Immature natural killer cell (primary cell): ENCODE data around the gene MYO9A. TPM values are rescaled to one million over a fixed set of nuclear protein-coding genes. Genes with fewer than 3 reads are reported as not detected.
"Not testable (repeated sequence)": the region's sequence is repeated elsewhere in the genome, so short reads cannot be mapped to it uniquely, and the experiment has no call there.

Source experiments
- DNase-seq, 3 donors: peaks; one replicate each; pipeline ENCODE4 v3.0.0; 2022; ENCODE audit warnings: mixed read lengths in 1 of 3
- H3K27ac Mint-ChIP-seq, 6 donors: one replicate each; pipeline ENCODE4 v1.8.0; 2020; ENCODE audit warnings: mixed read lengths in 6 of 6, mild to moderate bottlenecking in 5 of 6, inconsistent platforms in 4 of 6, moderate library complexity in 3 of 6
- H3K27me3 Mint-ChIP-seq, 3 donors: one replicate each; pipeline ENCODE4 v1.8.0; 2020 to 2021; ENCODE audit warnings: low read depth in 3 of 3, mild to moderate bottlenecking in 3 of 3, mixed read lengths in 3 of 3, moderate library complexity in 3 of 3, inconsistent platforms in 1 of 3
- H3K36me3 Mint-ChIP-seq, 3 donors: one replicate each; pipeline ENCODE4 v1.8.0; 2020; ENCODE audit warnings: mixed read lengths in 3 of 3, inconsistent platforms in 2 of 3, mild to moderate bottlenecking in 2 of 3
- H3K4me1 Mint-ChIP-seq, 2 donors: one replicate each; pipeline ENCODE4 v1.8.0; 2020; ENCODE audit warnings: inconsistent platforms in 2 of 2, mild to moderate bottlenecking in 2 of 2, mixed read lengths in 2 of 2, moderate library complexity in 1 of 2
- H3K4me3 Mint-ChIP-seq, 5 donors: one replicate each; pipeline ENCODE4 v1.8.0; 2020; ENCODE audit warnings: mild to moderate bottlenecking in 5 of 5, mixed read lengths in 5 of 5, inconsistent platforms in 3 of 5, moderate library complexity in 3 of 5
- H3K9me3 Mint-ChIP-seq, 6 donors: one replicate each; pipeline ENCODE4 v1.8.0; 2020; ENCODE audit warnings: mild to moderate bottlenecking in 6 of 6, mixed read lengths in 6 of 6, inconsistent platforms in 4 of 6, moderate library complexity in 3 of 6
- polyA plus RNA-seq, 3 donors: library from polyadenylated mRNA; unstranded; fragments of 300-500 nt; fragmentation: Illumina TruSeq; gene quantifications; one replicate each; pipeline ENCODE4 v1.2.3, GENCODE V29; 2021

MYO9A gene
- polyA plus RNA-seq, 3 donors from 2014 or later, result 6.3 to 15.6 (median 9.5) TPM

DNA sequence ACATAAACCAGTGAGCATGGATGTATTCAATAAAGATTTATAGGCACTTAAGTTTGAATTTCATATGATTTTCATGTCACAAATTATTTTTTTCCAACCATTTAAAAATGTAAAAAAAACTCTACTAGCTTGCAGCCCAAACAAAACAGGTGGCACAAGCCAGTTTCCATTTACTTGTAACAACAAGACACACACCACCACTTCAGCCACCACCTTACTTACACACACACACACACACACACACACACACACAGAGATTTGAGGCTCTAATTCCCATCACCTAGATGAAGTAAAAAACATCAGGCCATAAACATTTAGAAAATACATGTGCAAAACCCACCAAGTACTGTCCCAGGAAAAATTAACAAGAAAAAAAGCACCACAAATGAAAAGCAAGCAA, 25.3 kb downstream of the MYO9A start:
- no peak for DNase-seq
- no peak overlapping the region for H3K4me3 Mint-ChIP-seq
- peaks cover 1 to 3% (median 2%) of the 10 kb centered on the region in 3 donors for H3K36me3 Mint-ChIP-seq
- peaks cover 13 to 36% of the 10 kb centered on the region in 2 donors for H3K4me1 Mint-ChIP-seq
- no peaks in the 10 kb centered on the region for H3K9me3 Mint-ChIP-seq
- H3K27me3 Mint-ChIP-seq, result no peaks in the 10 kb centered on the region
- H3K27ac Mint-ChIP-seq, result peak overlapping the region in 1 of 6 donors; percentile 3

GRCh38 chr15:72092006-72092405, 25.9 kb downstream of the MYO9A start:
- Mint-ChIP-seq H3K9me3 (no peaks in the 10 kb centered on the region), H3K27me3 (no peaks in the 10 kb centered on the region), H3K4me1 (peaks cover 13 to 40% of the 10 kb centered on the region in 2 donors), H3K36me3 (peaks cover 3 to 6% (median 4%) of the 10 kb centered on the region in 3 donors), H3K4me3 (no peak overlapping the region), H3K27ac (no peak overlapping the region)
- DNase-seq, result no peak

DNA sequence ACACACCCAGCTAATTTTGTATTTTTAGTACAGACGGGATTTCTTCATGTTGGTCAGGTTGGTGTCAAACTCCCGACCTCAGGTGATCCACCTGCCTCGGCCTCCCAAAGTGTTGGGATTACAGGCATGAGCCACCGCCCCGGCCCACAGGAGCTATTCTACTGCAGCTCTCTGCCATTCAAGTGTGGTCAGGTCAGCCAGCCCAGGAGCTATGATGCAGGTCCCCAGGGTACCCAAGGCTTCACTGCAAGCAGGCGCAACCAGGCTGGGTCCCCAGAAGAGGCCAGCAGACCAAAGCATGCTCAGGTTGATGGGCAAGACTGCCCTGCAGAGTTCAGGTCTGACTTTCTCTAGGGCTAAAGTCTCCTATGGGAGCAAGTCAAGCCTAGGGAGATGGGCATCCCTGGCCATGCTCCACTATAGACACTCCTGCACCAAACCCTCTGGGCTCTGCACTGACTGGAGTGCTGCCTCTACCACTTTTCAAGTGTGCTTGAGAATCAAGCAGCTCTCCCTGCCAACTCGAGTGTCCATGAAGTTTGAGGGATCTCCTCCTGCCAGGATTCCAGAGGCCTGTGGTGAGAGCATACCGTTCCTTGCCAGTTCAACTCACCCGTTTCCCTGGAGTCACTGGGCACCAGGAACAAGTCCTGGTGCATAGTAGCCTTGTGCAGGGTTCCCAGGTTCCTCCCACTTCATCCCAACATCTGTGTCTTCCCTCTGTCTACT, 30.9 kb downstream of the MYO9A start:
- Mint-ChIP-seq H3K27ac (no peak overlapping the region), H3K9me3 (no peaks in the 10 kb centered on the region), H3K4me3 (no peak overlapping the region), H3K36me3 (peaks cover 3 to 11% (median 9%) of the 10 kb centered on the region in 3 donors), H3K27me3 (no peaks in the 10 kb centered on the region), H3K4me1 (peaks cover 13 to 30% of the 10 kb centered on the region in 2 donors)
- DNase-seq, result no peak

GRCh38 chr15:72086010-72086697, 31.8 kb downstream of the MYO9A start:
- no peak overlapping the region for H3K4me3 Mint-ChIP-seq
- H3K27me3 Mint-ChIP-seq, result no peaks in the 10 kb centered on the region
- no peak overlapping the region for H3K27ac Mint-ChIP-seq
- H3K9me3 Mint-ChIP-seq, result no peaks in the 10 kb centered on the region
- H3K4me1 Mint-ChIP-seq, result peaks cover 13 to 22% of the 10 kb centered on the region in 2 donors
- H3K36me3 Mint-ChIP-seq, result peaks cover 3 to 11% (median 9%) of the 10 kb centered on the region in 3 donors
- no peak for DNase-seq

GRCh38 chr15:72082176-72082575, 35.8 kb downstream of the MYO9A start:
- H3K27ac Mint-ChIP-seq, result no peak overlapping the region

GRCh38 chr15:72078887-72079286, 39.1 kb downstream of the MYO9A start:
- Mint-ChIP-seq H3K36me3 (peaks cover 0 to 5% (median 0%) of the 10 kb centered on the region in 3 donors), H3K27ac (no peak overlapping the region), H3K27me3 (peaks cover 0 to 2% (median 0%) of the 10 kb centered on the region in 3 donors), H3K4me1 (peaks cover 14 to 30% of the 10 kb centered on the region in 2 donors), H3K4me3 (peak overlapping the region in 1 of 5 donors; percentile 27), H3K9me3 (no peaks in the 10 kb centered on the region)
- DNase-seq, result peak in 1 of 3 donors; percentile 2

More at GRCh38 chr15:72082176-72082575, 35.8 kb downstream of the MYO9A start:
- Mint-ChIP-seq H3K9me3 (no peaks in the 10 kb centered on the region), H3K36me3 (peaks cover 0 to 5% (median 4%) of the 10 kb centered on the region in 3 donors), H3K4me3 (no peak overlapping the region), H3K4me1 (peaks cover 11 to 20% of the 10 kb centered on the region in 2 donors), H3K27me3 (no peaks in the 10 kb centered on the region)
- no peak for DNase-seq

GRCh38 chr15:72077950-72078349, 40.0 kb downstream of the MYO9A start:
- H3K9me3 Mint-ChIP-seq, result no peaks in the 10 kb centered on the region
- H3K27me3 Mint-ChIP-seq, result peaks cover 0 to 2% (median 0%) of the 10 kb centered on the region in 3 donors
- DNase-seq, result no peak
- H3K4me1 Mint-ChIP-seq, result peaks cover 14 to 30% of the 10 kb centered on the region in 2 donors
- H3K27ac Mint-ChIP-seq, result no peak overlapping the region
- H3K4me3 Mint-ChIP-seq, result no peak overlapping the region
- no peaks in the 10 kb centered on the region for H3K36me3 Mint-ChIP-seq

DNA sequence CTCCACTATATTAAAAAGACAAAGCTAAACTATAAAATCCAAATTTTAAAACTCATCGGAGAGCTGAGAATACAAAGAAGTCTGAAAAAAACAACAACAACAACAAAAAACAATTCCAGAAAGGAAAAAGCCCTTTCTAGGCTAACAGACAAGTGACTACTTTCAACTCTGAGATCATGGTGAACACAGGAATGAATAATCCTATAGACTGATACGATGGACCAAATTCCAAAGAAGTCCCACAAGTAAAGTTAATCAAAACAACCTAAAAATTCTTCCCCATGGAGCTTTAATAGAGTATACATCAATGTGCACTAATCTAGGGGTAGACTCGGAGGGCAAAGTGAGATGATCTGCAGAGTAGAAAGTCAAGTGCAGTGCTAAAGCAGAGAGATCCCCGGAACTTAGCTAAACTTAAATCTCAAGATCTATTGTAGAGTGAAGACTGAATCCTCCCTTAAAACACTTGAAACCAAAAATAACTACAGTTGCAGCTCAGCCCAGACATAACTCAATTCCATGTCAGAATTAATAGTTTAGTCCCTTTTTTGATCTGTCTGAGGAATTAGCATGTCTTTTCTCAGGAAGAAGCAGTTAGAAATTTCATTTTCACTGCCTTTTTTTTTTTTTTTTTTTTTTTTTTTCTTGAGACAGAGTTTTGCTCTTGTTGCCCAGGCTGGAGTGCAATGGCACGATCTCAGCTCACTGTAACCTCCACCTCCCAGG, 43.5 kb downstream of the MYO9A start:
- no peak for DNase-seq

GRCh38 chr15:72071448-72071825, 46.5 kb downstream of the MYO9A start:
- peaks cover 8 to 12% of the 10 kb centered on the region in 2 donors for H3K4me1 Mint-ChIP-seq
- not testable (repeated sequence) for H3K27me3 Mint-ChIP-seq, H3K27ac Mint-ChIP-seq, H3K4me3 Mint-ChIP-seq, DNase-seq, H3K9me3 Mint-ChIP-seq, H3K36me3 Mint-ChIP-seq

More for the DNA sequence above, 43.5 kb downstream of the MYO9A start:
- Mint-ChIP-seq H3K27ac (no peak overlapping the region), H3K27me3 (peaks cover 0 to 2% (median 0%) of the 10 kb centered on the region in 3 donors), H3K36me3 (no peaks in the 10 kb centered on the region), H3K9me3 (no peaks in the 10 kb centered on the region), H3K4me3 (no peak overlapping the region), H3K4me1 (peaks cover 19 to 30% of the 10 kb centered on the region in 2 donors)

DNA sequence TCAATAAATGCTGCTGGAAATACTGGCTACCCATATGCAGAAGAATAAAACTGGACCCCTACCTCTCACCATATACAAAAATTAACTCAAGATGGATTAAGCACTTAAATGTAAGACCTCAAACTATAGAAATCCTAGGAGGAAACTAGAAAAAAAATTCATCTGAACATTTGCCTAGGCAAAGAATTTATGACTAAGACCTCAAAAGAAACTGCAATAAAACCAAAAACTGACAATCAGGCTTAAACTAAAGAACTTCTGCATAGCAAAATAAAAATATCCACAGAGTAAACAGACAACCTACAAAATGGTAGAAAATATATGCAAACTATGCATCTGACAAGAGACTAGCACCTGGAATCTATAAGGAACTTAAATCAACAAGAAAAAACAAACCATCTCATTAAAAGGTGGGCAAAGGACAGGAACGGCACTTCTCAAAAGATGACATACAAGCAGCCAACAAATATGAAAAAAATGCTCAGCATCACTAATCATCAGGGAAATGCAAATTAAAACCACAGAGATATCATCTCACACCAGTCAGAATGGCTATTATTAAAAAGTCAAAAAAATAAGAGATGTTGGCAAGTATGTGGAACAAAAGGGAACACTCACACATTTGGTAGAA, 47.0 kb downstream of the MYO9A start:
- H3K4me1 Mint-ChIP-seq, result peaks cover 8 to 11% of the 10 kb centered on the region in 2 donors
- no peak for DNase-seq
- peaks cover 0 to 2% (median 0%) of the 10 kb centered on the region in 3 donors for H3K27me3 Mint-ChIP-seq
- no peaks in the 10 kb centered on the region for H3K9me3 Mint-ChIP-seq
- H3K27ac Mint-ChIP-seq, result peak overlapping the region in 1 of 6 donors; percentile 10
- no peak overlapping the region for H3K4me3 Mint-ChIP-seq
- no peaks in the 10 kb centered on the region for H3K36me3 Mint-ChIP-seq

DNA sequence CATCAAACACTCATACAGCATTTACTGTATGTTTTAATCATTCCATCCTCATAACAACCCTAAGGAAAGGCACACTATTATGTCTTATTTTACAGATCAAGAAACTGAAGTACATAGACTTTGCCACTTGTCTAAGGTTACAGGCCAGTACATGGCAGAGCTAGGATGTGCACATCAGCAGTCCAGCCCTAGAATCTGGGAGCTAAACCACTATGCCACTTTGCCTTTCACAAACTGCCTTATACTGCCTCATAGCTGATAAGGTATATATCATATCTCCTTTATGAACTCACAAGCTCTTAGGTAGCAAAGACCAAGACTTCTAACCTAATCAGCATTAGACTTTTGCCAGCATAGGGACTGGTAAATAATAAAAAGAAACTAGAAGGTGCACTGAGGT, 49.1 kb downstream of the MYO9A start:
- Mint-ChIP-seq H3K4me3 (no peak overlapping the region), H3K27ac (no peak overlapping the region), H3K4me1 (peaks cover 5% of the 10 kb centered on the region in 2 donors), H3K27me3 (no peaks in the 10 kb centered on the region), H3K9me3 (no peaks in the 10 kb centered on the region), H3K36me3 (peaks cover 0 to 6% (median 1%) of the 10 kb centered on the region in 3 donors)
- no peak for DNase-seq

DNA sequence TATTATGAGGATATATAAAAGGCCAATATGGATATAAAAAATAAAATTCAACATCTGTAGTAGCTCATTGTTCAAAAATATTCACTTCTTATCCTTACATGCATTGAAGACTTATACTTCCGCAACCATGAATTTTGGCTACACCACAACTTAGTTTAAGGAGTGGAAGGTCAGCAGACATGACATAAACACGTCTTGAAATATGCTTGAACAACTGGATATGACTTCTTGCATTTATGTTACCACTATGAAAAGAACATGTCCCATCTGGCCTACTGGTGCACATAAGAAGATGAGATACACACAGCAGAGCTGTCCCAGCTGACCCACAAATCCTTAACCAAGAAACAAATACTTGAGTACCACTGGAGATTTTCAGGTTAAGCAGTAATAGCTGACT, 52.1 kb downstream of the MYO9A start:
- DNase-seq, result no peak
- H3K4me3 Mint-ChIP-seq, result no peak overlapping the region
- H3K36me3 Mint-ChIP-seq, result peaks cover 12 to 16% (median 15%) of the 10 kb centered on the region in 3 donors
- no peak overlapping the region for H3K27ac Mint-ChIP-seq
- H3K9me3 Mint-ChIP-seq, result peaks cover 0 to 9% (median 7%) of the 10 kb centered on the region in 6 donors
- no peaks in the 10 kb centered on the region for H3K27me3 Mint-ChIP-seq
- H3K4me1 Mint-ChIP-seq, result peaks cover 5 to 15% of the 10 kb centered on the region in 2 donors

GRCh38 chr15:72063186-72063585, 54.8 kb downstream of the MYO9A start:
- no peak for DNase-seq
- H3K36me3 Mint-ChIP-seq, result peaks cover 12 to 16% (median 15%) of the 10 kb centered on the region in 3 donors
- no peak overlapping the region for H3K4me3 Mint-ChIP-seq
- no peak overlapping the region for H3K27ac Mint-ChIP-seq
- peaks cover 0 to 9% (median 7%) of the 10 kb centered on the region in 6 donors for H3K9me3 Mint-ChIP-seq
- H3K27me3 Mint-ChIP-seq, result no peaks in the 10 kb centered on the region
- H3K4me1 Mint-ChIP-seq, result peaks cover 6 to 24% of the 10 kb centered on the region in 2 donors
